Measurements from ENCODE around the gene SPRR3. TPM values are rescaled to one million over a fixed set of nuclear protein-coding genes. Genes with fewer than 3 reads are reported as not detected.

The SPRR3 gene
- total RNA-seq, 1 donor from 2014 or later = not detected

- Mint-ChIP-seq H3K27me3 (ENCODE audit: low read depth) (peaks cover 2% of the 10 kb centered on the region), H3K9me3 (ENCODE audit: low read depth) (no peaks in the 10 kb centered on the region), H3K27ac (ENCODE audit: unreplicated experiment) (no peak overlapping the region), H3K36me3 (ENCODE audit: low read depth) (no peaks in the 10 kb centered on the region), H3K4me3 (ENCODE audit: unreplicated experiment) (no peak overlapping the region), H3K4me1 (ENCODE audit: low read depth) (no peaks in the 10 kb centered on the region)
- no peak for TF ChIP-seq CTCF (IDR thresholded peaks at IDR 0.05)
- DNase-seq (ENCODE audit: low spot score) = no peak
Measured at GRCh38 chr1:152972196-152972886, 29.2 kb upstream of the SPRR3 start.

- H3K4me3 Mint-ChIP-seq (ENCODE audit: unreplicated experiment) = no peak overlapping the region
- H3K27ac Mint-ChIP-seq (ENCODE audit: unreplicated experiment) = no peak overlapping the region
- H3K4me1 Mint-ChIP-seq (ENCODE audit: low read depth) = no peaks in the 10 kb centered on the region
- TF ChIP-seq CTCF (IDR thresholded peaks at IDR 0.05) = no peak
- no peaks in the 10 kb centered on the region for H3K9me3 Mint-ChIP-seq (ENCODE audit: low read depth)
- no peak for DNase-seq (ENCODE audit: low spot score)
- no peaks in the 10 kb centered on the region for H3K27me3 Mint-ChIP-seq (ENCODE audit: low read depth)
- no peaks in the 10 kb centered on the region for H3K36me3 Mint-ChIP-seq (ENCODE audit: low read depth)
Measured at GRCh38 chr1:152976688-152977087, 24.9 kb upstream of the SPRR3 start.

- Mint-ChIP-seq H3K4me1 (ENCODE audit: low read depth) (no peaks in the 10 kb centered on the region), H3K4me3 (ENCODE audit: unreplicated experiment) (no peak overlapping the region), H3K36me3 (ENCODE audit: low read depth) (no peaks in the 10 kb centered on the region), H3K9me3 (ENCODE audit: low read depth) (no peaks in the 10 kb centered on the region), H3K27ac (ENCODE audit: unreplicated experiment) (no peak overlapping the region), H3K27me3 (ENCODE audit: low read depth) (no peaks in the 10 kb centered on the region)
- DNase-seq (ENCODE audit: low spot score) = no peak
- no peak for TF ChIP-seq CTCF (IDR thresholded peaks at IDR 0.05)
Measured at GRCh38 chr1:152977614-152978013, 23.9 kb upstream of the SPRR3 start.

GRCh38 chr1:152980676-152981075 lies 20.9 kb upstream of the SPRR3 start:
- Mint-ChIP-seq H3K36me3 (ENCODE audit: low read depth) (no peaks in the 10 kb centered on the region), H3K9me3 (ENCODE audit: low read depth) (no peaks in the 10 kb centered on the region), H3K4me1 (ENCODE audit: low read depth) (no peaks in the 10 kb centered on the region), H3K4me3 (ENCODE audit: unreplicated experiment) (no peak overlapping the region), H3K27ac (ENCODE audit: unreplicated experiment) (no peak overlapping the region), H3K27me3 (ENCODE audit: low read depth) (no peaks in the 10 kb centered on the region)
- DNase-seq (ENCODE audit: low spot score) = no peak
- TF ChIP-seq CTCF (IDR thresholded peaks at IDR 0.05) = no peak

GRCh38 chr1:152981146-152981871 lies 20.2 kb upstream of the SPRR3 start:
- Mint-ChIP-seq H3K27me3 (ENCODE audit: low read depth) (peaks cover under 1% of the 10 kb centered on the region), H3K27ac (ENCODE audit: unreplicated experiment) (no peak overlapping the region), H3K36me3 (ENCODE audit: low read depth) (no peaks in the 10 kb centered on the region), H3K4me1 (ENCODE audit: low read depth) (no peaks in the 10 kb centered on the region), H3K9me3 (ENCODE audit: low read depth) (no peaks in the 10 kb centered on the region), H3K4me3 (ENCODE audit: unreplicated experiment) (no peak overlapping the region)
- no peak for TF ChIP-seq CTCF (IDR thresholded peaks at IDR 0.05)
- DNase-seq (ENCODE audit: low spot score) = no peak

Data from chondrocyte (in vitro differentiated cells).